GM19467 (cell line): ENCODE measurements around the gene CENPM.

Source experiments
- ATAC-seq: cut with Tn5 transposase; IDR thresholded peaks from one replicate; pipeline ENCODE4 v1.9.1; 2021; ENCODE audit warnings: mild to moderate bottlenecking, moderate library complexity; ENCODE audit not compliant: unreplicated experiment

The CENPM gene

GRCh38 chr22:41900652-41901312, 46.2 kb downstream of the CENPM start:
- no peak for ATAC-seq

GRCh38 chr22:41899992-41900651, 46.8 kb downstream of the CENPM start:
- ATAC-seq, result no peak

DNA sequence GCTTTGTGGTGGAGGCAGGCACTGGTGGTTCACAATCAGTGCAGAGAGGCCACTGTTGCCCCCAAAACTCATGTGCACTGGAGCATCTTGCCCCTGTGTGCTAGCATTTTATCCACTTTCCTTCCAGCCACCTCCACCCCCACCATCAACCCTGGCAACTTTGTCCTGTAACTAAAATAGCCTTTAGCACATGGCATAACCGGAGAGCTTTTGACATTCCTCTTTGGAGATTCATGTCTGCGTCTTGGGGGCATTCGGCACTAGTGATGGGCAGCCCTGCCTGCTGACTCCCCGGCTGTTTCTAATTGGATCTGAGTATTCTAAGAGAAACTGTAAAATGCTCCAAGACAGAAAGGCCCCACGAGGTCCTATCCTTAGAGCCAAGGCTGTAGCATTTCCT, 47.8 kb downstream of the CENPM start:
- no peak for ATAC-seq

DNA sequence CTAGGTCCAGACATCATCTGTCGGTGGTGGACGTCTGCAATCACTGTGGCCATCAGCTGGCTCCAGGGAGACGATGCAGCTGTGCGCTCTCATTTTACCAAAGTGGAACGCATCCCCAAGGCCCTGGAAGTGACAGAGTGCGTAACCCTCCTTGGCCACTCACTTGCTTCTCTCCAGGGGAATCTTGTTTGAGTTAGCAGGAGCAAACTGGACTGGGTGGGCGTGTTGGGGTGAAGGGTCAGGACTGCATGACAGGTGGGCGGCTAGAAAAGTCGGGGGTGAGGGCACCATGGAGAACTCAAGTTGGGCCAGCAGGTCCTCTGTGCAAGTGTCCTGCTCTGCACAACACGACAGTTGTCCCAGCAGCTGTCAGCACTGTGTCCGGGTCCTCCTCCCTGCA, 48.3 kb downstream of the CENPM start:
- ATAC-seq, result no peak

DNA sequence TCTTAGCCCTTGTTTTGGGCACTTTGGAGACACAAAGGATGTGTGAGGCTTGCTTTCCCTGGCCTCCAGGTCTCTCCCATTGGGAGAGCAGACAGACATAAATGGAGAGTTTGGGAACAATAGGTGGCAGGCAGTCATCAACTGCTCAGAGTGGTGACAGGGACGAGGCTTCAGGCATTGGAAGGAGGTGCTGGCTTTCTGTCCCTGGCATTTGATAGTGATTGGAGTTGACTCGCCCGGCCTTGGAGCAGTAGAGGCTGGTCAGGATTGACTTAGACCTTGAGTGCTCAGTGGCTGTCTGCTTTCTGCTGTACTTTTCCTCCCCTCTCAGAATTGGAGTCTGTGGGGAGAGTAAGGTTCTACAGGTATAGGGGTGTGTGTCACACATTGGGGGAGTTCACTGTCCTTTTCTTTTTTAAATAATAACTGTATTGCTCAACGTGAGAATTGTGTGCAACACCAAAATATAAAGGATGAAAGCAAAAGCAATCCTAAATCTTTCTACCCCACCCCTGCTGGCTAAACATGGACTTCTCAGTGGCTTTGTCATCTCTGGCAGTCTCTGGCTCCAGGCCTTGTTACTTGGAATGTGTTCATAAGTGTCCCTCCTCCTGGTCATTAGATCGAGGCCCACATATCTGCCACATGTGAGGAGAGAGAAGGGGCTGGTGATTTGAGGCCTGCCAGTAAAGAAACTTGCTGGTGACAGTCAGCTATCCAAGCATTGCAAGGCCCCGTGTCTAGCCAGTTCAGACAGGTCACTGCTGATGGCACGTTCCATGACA, 53.2 kb downstream of the CENPM start:
- ATAC-seq, result no peak

GRCh38 chr22:41892721-41893120, 54.2 kb downstream of the CENPM start:
- ATAC-seq, result no peak

- no peak for ATAC-seq
Measured at GRCh38 chr22:41891407-41891806, 55.5 kb downstream of the CENPM start.
